HG03457 (cell line): ENCODE measurements around the gene GALNT18.

Experiments used
- ATAC-seq: cut with Tn5 transposase; IDR thresholded peaks from one replicate; pipeline ENCODE4 v1.9.1; 2021; ENCODE audit warnings: moderate number of reproducible peaks; ENCODE audit not compliant: unreplicated experiment

The GALNT18 gene

GRCh38 chr11:11441091-11441490, 180.7 kb downstream of the GALNT18 start:
- ATAC-seq, result no peak

- no peak for ATAC-seq
These were observed 181.7 kb downstream of the GALNT18 start for GRCh38 chr11:11440144-11440543.

GRCh38 chr11:11439591-11439990, 182.2 kb downstream of the GALNT18 start:
- no peak for ATAC-seq

GRCh38 chr11:11436715-11437313, 185.0 kb downstream of the GALNT18 start:
- no peak for ATAC-seq

- no peak for ATAC-seq
These were observed 186.2 kb downstream of the GALNT18 start for GRCh38 chr11:11435635-11436034.

DNA sequence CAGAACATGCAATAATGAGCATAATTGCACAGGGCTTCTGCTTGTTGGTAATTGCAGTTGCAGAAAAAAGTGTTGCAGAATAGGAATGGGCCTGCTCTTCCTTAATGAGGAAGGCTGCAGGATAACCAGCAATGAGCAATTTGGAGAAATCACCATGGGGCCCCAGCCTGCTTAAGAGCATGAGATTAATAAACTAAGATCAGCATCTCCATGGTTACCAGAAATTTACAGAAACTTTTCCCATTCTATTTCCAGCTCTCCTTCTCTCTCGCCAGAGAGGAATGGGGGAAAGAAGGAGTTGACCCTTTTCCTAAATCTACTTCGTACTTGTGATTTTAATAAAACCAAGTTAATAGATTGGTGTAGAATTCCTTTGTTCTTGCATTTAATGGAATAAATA, 187.8 kb downstream of the GALNT18 start:
- no peak for ATAC-seq

GRCh38 chr11:11432621-11433319, 189.0 kb downstream of the GALNT18 start:
- ATAC-seq, result no peak

GRCh38 chr11:11430431-11430830, 191.4 kb downstream of the GALNT18 start:
- ATAC-seq, result no peak

DNA sequence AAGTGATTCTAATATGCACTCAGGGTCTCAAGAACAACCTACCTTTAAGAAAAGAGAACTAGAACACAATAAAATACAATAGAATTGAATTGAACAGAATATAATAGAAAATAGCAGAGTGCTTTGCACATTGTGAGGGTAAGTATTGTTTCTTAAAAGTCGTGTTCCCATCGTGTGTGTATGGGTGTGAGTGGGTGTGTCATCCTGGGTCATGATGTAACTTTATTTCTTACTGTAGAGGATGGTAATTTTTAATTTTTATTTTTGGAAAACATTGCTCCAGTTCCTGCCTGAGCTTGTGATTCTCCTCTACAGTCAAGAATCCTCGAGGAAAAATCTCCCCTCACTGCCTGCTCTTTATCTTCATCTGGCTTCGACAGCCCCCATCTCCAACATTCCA, 193.1 kb downstream of the GALNT18 start:
- no peak for ATAC-seq

DNA sequence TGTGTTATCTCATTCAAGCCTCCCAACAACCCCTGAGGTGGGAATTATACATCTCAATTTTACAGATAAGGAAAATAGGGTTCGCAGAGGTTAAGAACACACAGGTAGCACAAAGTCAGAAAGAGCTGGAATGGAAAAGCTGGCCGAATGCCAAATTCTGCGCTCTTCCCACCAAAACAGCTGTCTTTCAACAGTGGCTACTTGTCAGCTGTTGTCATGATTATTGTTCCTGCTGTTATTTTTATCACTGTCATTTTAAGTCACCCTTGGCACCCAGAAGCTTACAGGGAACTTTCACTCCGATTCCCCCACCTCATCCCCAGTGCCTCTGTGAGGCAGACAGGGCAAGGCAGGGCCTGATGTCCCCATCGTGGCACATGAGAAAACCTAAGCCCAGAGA, 194.3 kb downstream of the GALNT18 start:
- no peak for ATAC-seq

DNA sequence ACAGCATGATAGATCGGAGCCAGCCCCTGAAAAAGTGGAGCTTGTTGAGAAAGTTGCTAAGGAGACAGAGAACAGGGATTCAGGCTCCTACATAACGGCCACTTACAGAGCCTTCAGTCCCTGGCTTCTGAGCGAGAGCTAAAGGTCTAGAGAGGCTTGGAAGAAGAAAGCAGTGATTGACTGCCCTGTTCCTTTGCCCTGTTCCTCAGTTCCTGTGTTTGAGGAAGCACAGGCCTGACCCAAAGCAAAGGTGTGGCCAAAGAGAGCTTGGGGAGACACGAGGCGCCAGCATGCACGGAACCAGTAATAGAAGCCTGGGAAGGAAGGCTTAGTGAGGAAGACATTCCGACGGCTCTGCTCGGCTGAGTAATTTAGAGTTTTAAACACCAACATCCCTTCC, 194.7 kb downstream of the GALNT18 start:
- no peak for ATAC-seq

DNA sequence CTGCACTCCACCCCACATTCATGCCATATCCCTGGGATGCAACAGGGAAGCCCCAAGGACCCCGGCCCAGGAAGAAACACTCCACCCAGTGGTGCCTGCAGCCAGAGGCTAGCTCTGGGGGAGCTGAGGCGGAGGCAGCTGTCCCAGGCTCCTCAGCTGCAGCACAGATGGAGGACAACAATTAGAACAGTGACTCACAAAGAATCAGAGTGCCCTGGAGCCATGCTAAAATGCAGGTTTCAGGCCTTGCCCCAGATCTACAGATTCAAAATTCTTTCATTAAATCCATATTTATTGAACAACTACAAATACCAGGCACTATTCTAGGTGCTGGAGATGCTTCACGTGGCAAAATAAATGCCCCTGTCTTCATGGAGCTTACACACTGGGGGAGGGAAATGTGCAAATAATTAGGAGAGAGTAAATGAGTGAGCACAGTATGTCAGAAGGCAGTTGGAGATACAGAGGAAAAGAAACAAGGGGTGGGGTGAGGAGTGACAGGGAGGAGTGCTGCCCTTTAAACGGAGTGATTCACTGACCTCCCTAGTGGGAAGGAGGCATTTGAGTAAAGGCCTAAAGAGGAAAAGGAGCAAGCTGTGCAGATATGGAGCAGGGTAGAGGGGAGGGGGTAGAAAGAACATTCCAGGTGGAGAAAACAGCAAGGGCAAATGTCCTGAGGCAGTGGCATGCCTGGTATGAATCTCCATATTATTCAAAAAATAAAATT, 195.4 kb downstream of the GALNT18 start:
- no peak for ATAC-seq

DNA sequence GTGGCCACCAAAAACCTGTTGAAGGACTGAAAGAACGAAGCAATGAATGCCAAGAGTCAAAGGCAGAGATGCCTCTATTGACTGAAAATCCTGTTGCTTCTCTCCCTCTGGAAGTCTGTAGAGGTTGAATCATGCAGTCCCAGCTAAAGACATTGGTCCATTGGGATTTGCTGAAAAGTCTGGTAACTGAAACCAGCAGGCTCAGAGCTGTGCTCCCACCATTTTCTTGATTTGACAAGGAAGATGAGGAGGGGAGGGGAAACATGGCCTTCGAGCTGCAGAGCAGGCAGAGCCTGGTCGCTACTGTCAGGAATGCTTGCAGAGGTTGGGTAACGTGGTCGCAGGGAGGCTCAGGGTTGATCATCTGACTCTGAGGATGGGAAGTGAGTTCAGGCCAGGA, 196.0 kb downstream of the GALNT18 start:
- ATAC-seq, result no peak

GRCh38 chr11:11424688-11425087, 197.1 kb downstream of the GALNT18 start:
- ATAC-seq, result no peak

DNA sequence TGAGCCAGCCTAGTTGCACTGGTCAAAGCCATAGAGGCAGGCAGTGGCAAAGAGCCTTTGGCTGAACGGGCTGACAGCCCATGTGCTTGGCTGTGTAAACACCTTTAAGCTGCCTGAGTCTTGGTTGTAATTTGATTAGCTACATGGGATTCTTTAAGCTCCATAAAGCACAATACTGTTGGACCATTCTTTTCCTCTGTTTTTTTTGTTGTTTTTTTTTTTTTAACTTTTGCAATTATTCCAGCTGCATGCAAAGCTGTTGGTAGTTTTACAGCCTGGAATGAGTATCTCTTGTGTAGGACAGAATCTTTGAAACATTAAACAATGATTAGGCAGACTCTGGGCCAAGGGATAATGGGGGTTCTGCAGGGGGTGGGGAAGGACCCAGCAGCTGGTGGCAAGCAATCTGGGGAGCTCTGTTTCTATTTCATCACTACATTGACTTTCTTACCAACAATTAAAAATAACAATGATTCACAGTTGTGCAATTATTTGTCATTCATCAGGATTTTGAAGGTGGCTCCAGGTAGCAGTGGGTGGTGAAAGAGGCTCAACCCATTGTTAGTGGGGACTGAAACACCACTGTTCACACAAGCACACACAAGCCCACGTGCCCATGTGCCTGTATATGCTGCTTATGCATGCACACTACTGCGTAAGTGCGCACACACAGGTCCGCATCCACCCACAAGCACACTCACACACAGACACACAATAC, 199.2 kb downstream of the GALNT18 start:
- ATAC-seq, result no peak

GRCh38 chr11:11421509-11421908, 200.3 kb downstream of the GALNT18 start:
- no peak for ATAC-seq

DNA sequence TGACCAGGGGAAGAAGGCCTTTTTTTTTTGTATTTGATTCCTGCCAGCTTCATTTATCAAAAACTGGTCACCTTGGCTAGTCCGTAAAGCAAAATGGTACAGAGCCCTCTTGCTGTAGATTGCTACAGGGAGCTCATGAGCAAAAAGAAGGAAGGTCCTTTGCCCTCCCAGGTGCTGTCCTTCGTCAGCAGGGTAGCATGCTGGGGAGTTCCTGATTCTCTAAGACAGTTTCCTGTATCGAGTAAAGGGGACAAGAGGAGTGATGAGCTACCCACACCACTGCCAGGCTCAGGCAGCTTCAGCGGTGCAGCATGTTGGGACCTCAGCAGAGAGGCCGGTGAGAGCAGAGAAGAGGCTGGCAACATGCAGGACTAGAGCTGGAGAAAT, 200.9 kb downstream of the GALNT18 start:
- no peak for ATAC-seq

DNA sequence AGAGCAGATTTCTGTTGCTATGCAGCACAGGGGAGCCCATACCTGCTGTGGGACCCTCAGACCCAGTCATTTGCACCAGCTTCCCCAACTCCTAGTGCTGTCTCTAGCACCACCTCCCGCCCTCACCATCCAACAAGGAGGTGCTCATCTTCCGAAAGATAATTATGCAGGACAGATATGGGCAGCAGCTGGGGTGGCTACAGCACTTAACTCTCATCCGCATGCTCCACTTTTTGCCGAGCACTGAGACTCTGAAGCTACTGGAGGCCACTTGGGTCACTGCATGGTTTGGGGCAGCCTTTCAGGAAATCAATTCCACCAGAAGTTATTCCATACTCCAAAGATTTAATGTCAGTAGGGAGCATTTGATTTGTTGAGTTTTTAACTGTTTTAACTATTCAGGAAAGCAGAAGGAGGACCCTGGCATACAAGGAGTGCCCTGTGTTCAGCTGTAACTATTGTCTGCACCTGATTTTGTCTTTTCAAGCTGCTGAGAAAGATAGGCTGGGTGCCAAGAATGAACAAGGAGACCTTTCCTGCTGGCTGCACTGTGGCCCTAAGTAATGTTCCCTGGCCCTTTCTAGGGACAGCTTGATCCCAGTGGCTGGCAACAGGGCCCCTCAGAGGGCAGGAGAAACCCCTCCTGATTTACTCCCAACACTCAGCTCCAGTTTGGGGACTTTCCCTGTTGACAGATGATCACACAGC, 201.5 kb downstream of the GALNT18 start:
- no peak for ATAC-seq

- ATAC-seq, result no peak
These were observed 202.1 kb downstream of the GALNT18 start for GRCh38 chr11:11419747-11420146.

DNA sequence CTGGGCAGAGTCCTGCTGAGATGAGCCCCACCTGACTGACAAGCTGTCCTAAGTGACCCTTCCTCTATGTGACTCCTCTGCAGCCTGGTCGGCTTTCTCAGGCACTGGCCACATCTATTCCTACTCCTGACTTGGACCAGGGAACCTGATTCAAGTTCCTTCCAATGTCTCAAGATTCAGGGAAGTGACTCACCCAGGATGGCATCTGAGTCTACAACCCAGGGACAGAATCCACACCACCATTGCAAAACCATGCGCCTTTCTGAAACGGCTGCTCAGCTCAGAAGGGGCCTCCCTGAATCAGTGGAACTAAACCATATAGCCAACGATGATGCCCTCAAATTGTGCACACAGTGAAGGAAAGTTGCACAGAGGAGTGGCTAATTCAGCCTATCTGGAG, 204.9 kb downstream of the GALNT18 start:
- no peak for ATAC-seq

GRCh38 chr11:11416502-11416901, 205.3 kb downstream of the GALNT18 start:
- ATAC-seq, result no peak
